Psoas muscle (tissue), 8 donors: ENCODE data around the gene ZEB1. TPM values are rescaled to one million over a fixed set of nuclear protein-coding genes. Genes with fewer than 3 reads are reported as not detected.

ENCODE experiments used
- ATAC-seq, 4 donors: fragments of 200-7000 bp; cut with Tn5 transposase; one replicate each; pipeline ENCODE4 v1.9.1; 2020; ENCODE audit warnings: moderate library complexity in 3 of 4, mild to moderate bottlenecking in 2 of 4
- DNase-seq, 2 donors: peaks; one replicate each; pipeline ENCODE4 v3.0.0-alpha.2; 2020
- H3K27ac ChIP-seq: fragments of 200-600 bp; one replicate; pipeline ENCODE4 v1.8.0; 2022
- H3K27me3 ChIP-seq, 3 donors: fragments of 200-600 bp in 1 of 3; one replicate each; pipeline versions ENCODE4 v1.6.1 to v1.8.0; 2013 to 2022; ENCODE audit warnings: low read length in 2 of 3, mild to moderate bottlenecking in 2 of 3, moderate library complexity in 1 of 3; ENCODE audit not compliant: insufficient read depth in 3 of 3
- H3K36me3 ChIP-seq, 2 donors: fragments of 200-600 bp in 1 of 2; one replicate each; pipeline versions ENCODE4 v1.6.1 to v1.8.0; 2013 to 2022; ENCODE audit warnings: low read depth in 1 of 2, mild to moderate bottlenecking in 1 of 2, moderate library complexity in 1 of 2; ENCODE audit not compliant: insufficient read depth in 1 of 2
- H3K4me1 ChIP-seq: fragments of 200-600 bp; one replicate; pipeline ENCODE4 v1.8.0; 2022
- H3K4me3 ChIP-seq: fragments of 200-600 bp; one replicate; pipeline ENCODE4 v1.8.0; 2022; ENCODE audit warnings: mild to moderate bottlenecking
- H3K9me3 ChIP-seq: fragments of 200-600 bp; one replicate; pipeline ENCODE4 v1.8.0; 2022
- CTCF ChIP-seq: fragments of 200-600 bp; IDR thresholded peaks from one replicate; pipeline ENCODE4 v1.8.0; 2022; ENCODE audit warnings: antibody characterized with exemption
- WGBS, 3 donors: extraction: QIAGEN DNeasy Blood & Tissue Kit; methylation state at CpG; one replicate each; pipeline versions ENCODE4 v1.1.6 to v1.1.7; 2013; 5-methylcytosine and 5-hydroxymethylcytosine counted together
- intact Hi-C, 2 donors: fragments of 100-400 bp; cut with DNase I; formaldehyde crosslinking; loops; one replicate each; pipeline versions ENCODE4 v1.11.0 to v1.14.2; 2022
- polyA plus RNA-seq, 3 donors: library from polyadenylated mRNA; stranded (reverse); fragments of 200-250 nt; gene quantifications; one replicate each; pipeline ENCODE4 v1.2.3, GENCODE V29; 2013
- total RNA-seq, 4 donors: library from RNA; stranded (reverse); fragmentation: NEBNext Ultra II Directional in 2 of 4; extraction: Animal tissue kit (Norgen Biotek cat#: 25700) in 2 of 4; gene quantifications; one replicate each; pipeline versions ENCODE4 v1.2.1 to v1.2.4, GENCODE V29; 2021 to 2023
- donor health status: healthy with polysubstance abuse.
- donor health status: DM: no; HTN: no; CAD: no; lungs with moderate emphysema.
- donor health status: Bipolar disorder and iron deficiency.
- donor health status: healthy.
- donor health status: DM: yes; HTN: yes; CAD: no.
- donor health status: DM: no; HTN: no; CAD: no.
- donor health status: DM: no; HTN: no; CAD: no.
- donor health status: DM: yes; HTN: yes; CAD: no.

The ZEB1 gene
- total and polyA plus RNA-seq, 7 donors = 18.7 to 99.8 (median 92.0) TPM

GRCh38 chr10:31319602-31320549 lies 860 bp downstream of the ZEB1 start:
- H3K4me3 ChIP-seq = peak overlapping the region; percentile 75
- 0 to 1% (median 1%) methylated on average over 80 to 129 of the region's 129 CpGs for WGBS, 3 donors
- intact Hi-C loops = loop anchor here (2.0 to 10.0 kb wide), 10 partner anchors 75 to 535 kb away; no protein-coding TSS in a partner anchor
- no peaks in the 10 kb centered on the region for H3K36me3 ChIP-seq
- H3K9me3 ChIP-seq = no peaks in the 10 kb centered on the region
- no peaks in the 10 kb centered on the region for H3K27me3 ChIP-seq
- peaks cover 38% of the 10 kb centered on the region for H3K4me1 ChIP-seq
- peak overlapping the region; percentile 97 for H3K27ac ChIP-seq
- peak; percentile 49 to 70 for DNase-seq
- peak in 3 of 4 donors; percentile 18 to 37 (median 27) for ATAC-seq
- TF ChIP-seq CTCF = no peak

GRCh38 chr10:31320550-31321211 lies 1.7 kb downstream of the ZEB1 start:
- Histone ChIP-seq H3K4me1 (peaks cover 42% of the 10 kb centered on the region), H3K27me3 (no peaks in the 10 kb centered on the region), H3K27ac (peak overlapping the region; percentile 97), H3K36me3 (no peaks in the 10 kb centered on the region), H3K4me3 (peak overlapping the region; percentile 75), H3K9me3 (no peaks in the 10 kb centered on the region)
- ATAC-seq = peak in 1 of 4 donors; percentile 24
- WGBS, 3 donors = 0% methylated on average over 43 of the region's 43 CpGs
- peak; percentile 7 for TF ChIP-seq CTCF
- peak; percentile 66 to 71 for DNase-seq
- intact Hi-C loops = loop anchor here in 1 of 2 donors (5.0 to 10.0 kb wide), 3 partner anchors 74 to 364 kb away; no protein-coding TSS in a partner anchor

GRCh38 chr10:31321396-31321941 lies 2.5 kb downstream of the ZEB1 start:
- WGBS, 3 donors = 3 to 6% (median 3%) methylated on average over 10 of the region's 10 CpGs
- peaks cover 49% of the 10 kb centered on the region for H3K4me1 ChIP-seq
- H3K27me3 ChIP-seq = no peaks in the 10 kb centered on the region
- peak overlapping the region; percentile 75 for H3K4me3 ChIP-seq
- no peaks in the 10 kb centered on the region for H3K36me3 ChIP-seq
- H3K27ac ChIP-seq = peak overlapping the region; percentile 97
- ATAC-seq = no peak
- no peak for DNase-seq
- intact Hi-C loops = loop anchor here in 1 of 2 donors (5.0 to 10.0 kb wide), 3 partner anchors 73 to 363 kb away; no protein-coding TSS in a partner anchor
- no peak for TF ChIP-seq CTCF
- no peaks in the 10 kb centered on the region for H3K9me3 ChIP-seq

GRCh38 chr10:31322647-31323046 lies 3.6 kb downstream of the ZEB1 start:
- Histone ChIP-seq H3K4me3 (peak overlapping the region; percentile 75), H3K4me1 (peaks cover 55% of the 10 kb centered on the region), H3K27me3 (no peaks in the 10 kb centered on the region), H3K9me3 (no peaks in the 10 kb centered on the region), H3K36me3 (no peaks in the 10 kb centered on the region), H3K27ac (no peak overlapping the region)
- peak; percentile 21 for TF ChIP-seq CTCF
- DNase-seq (no peak), ATAC-seq (no peak)
- intact Hi-C loops = loop anchor here in 1 of 2 donors (5.0 to 10.0 kb wide), 3 partner anchors 72 to 362 kb away; no protein-coding TSS in a partner anchor
- 46 to 61% (median 51%) methylated on average over 2 of the region's 2 CpGs for WGBS, 3 donors
